ENCODE measurements around the gene TSPEAR. TPM values are rescaled to one million over a fixed set of nuclear protein-coding genes. Genes with fewer than 3 reads are reported as not detected.

Gene TSPEAR
- total RNA-seq, 4 donors from 2014 or later = not detected

- no peak within 1 kb of the TSS for H3K4me3 ChIP-seq
- no peak within 1 kb of the TSS for H3K27ac ChIP-seq
- intact Hi-C loops (cut with DNase I; ENCODE audit: low total_unique reads) (no loop called here), in situ Hi-C loops (cut with MboI; ENCODE audit: low sequenced_read_pairs in 4 of 4) (no loop called here)
- DNase-seq (no peak), ATAC-seq (no peak)
- no peak for TF ChIP-seq POLR2A (IDR thresholded peaks at IDR 0.05)
- no peak for TF ChIP-seq CTCF (IDR thresholded peaks at IDR 0.05 in 4 of 5, conservative IDR thresholded peaks at IDR 0.05 in 1 of 5)
- peaks cover 17 to 23% (median 18%) of the 10 kb centered on the region in 3 donors for H3K27me3 ChIP-seq
- H3K9me3 ChIP-seq = no peaks in the 10 kb centered on the region
- H3K36me3 ChIP-seq = no peaks in the 10 kb centered on the region
- no peaks in the 10 kb centered on the region for H3K4me1 ChIP-seq
Observed at GRCh38 chr21:44539991-44540666, 171.2 kb downstream of the TSPEAR start, which contains the start of gene KRTAP10-1. KRTAP10-1 (minus strand) TSS chr21:44540195; CDS start chr21:44540150, 45 bp downstream.

- H3K27me3 ChIP-seq = peaks cover 15 to 23% (median 18%) of the 10 kb centered on the region in 3 donors
- in situ Hi-C loops (cut with MboI; ENCODE audit: low sequenced_read_pairs in 4 of 4) = no loop called here
- H3K36me3 ChIP-seq = no peaks in the 10 kb centered on the region
- no peaks in the 10 kb centered on the region for H3K4me1 ChIP-seq
- TF ChIP-seq POLR2A (IDR thresholded peaks at IDR 0.05) (no peak), CTCF (IDR thresholded peaks at IDR 0.05 in 4 of 5, conservative IDR thresholded peaks at IDR 0.05 in 1 of 5) (no peak)
- DNase-seq (no peak), ATAC-seq (no peak)
- intact Hi-C loops (cut with DNase I; ENCODE audit: low total_unique reads) = no loop called here
- no peaks in the 10 kb centered on the region for H3K9me3 ChIP-seq
- H3K27ac ChIP-seq = no peak overlapping the region
- no peak overlapping the region for H3K4me3 ChIP-seq
Observed at GRCh38 chr21:44539046-44539445, 172.3 kb downstream of the TSPEAR start.

GRCh38 chr21:44537930-44538911, 173.2 kb downstream of the TSPEAR start:
- Histone ChIP-seq H3K9me3 (no peaks in the 10 kb centered on the region), H3K4me1 (no peaks in the 10 kb centered on the region), H3K36me3 (no peaks in the 10 kb centered on the region), H3K27me3 (peaks cover 15 to 23% (median 15%) of the 10 kb centered on the region in 3 donors), H3K27ac (no peak overlapping the region), H3K4me3 (no peak overlapping the region)
- in situ Hi-C loops (cut with MboI; ENCODE audit: low sequenced_read_pairs in 4 of 4) (no loop called here), intact Hi-C loops (cut with DNase I; ENCODE audit: low total_unique reads) (no loop called here)
- ATAC-seq (no peak), DNase-seq (no peak)
- TF ChIP-seq POLR2A (IDR thresholded peaks at IDR 0.05) (no peak), CTCF (IDR thresholded peaks at IDR 0.05 in 4 of 5, conservative IDR thresholded peaks at IDR 0.05 in 1 of 5) (no peak)

GRCh38 chr21:44535963-44536362, 175.4 kb downstream of the TSPEAR start:
- DNase-seq (no peak), ATAC-seq (no peak)
- Histone ChIP-seq H3K27me3 (peaks cover 8 to 24% (median 12%) of the 10 kb centered on the region in 3 donors), H3K36me3 (no peaks in the 10 kb centered on the region), H3K4me3 (no peak overlapping the region), H3K27ac (no peak overlapping the region), H3K4me1 (no peaks in the 10 kb centered on the region), H3K9me3 (no peaks in the 10 kb centered on the region)
- in situ Hi-C loops (cut with MboI; ENCODE audit: low sequenced_read_pairs in 4 of 4) (no loop called here), intact Hi-C loops (cut with DNase I; ENCODE audit: low total_unique reads) (no loop called here)
- TF ChIP-seq CTCF (IDR thresholded peaks at IDR 0.05 in 4 of 5, conservative IDR thresholded peaks at IDR 0.05 in 1 of 5) (no peak), POLR2A (IDR thresholded peaks at IDR 0.05) (no peak)

All from gastrocnemius medialis (tissue), 4 donors.